CD8-positive, alpha-beta memory T cell (primary cell): ENCODE data around the gene TIMM44. TPM values are rescaled to one million over a fixed set of nuclear protein-coding genes. Genes with fewer than 3 reads are reported as not detected.

Experiments used
- CTCF ChIA-PET: fragments of 350-600 bp; sonication (Branson Sonifier 250); formaldehyde crosslinking; loops from one replicate; lab custom pipeline; 2021; ENCODE audit warnings: antibody characterized with exemption; lab: Charles Lee
- POLR2A ChIA-PET: fragments of 350-600 bp; sonication (Branson Sonifier 250); formaldehyde crosslinking; loops from one replicate; lab custom pipeline; 2021; ENCODE audit warnings: antibody characterized with exemption; lab: Charles Lee
- DNase-seq, 5 donors: peaks; one replicate each; pipeline versions ENCODE4 v3.0.0 to v3.0.0-alpha.2; 2020 to 2022; ENCODE audit warnings: mixed read lengths in 1 of 5
- H3K27ac ChIP-seq: one replicate; pipeline ENCODE4 v1.7.0; 2013; ENCODE audit warnings: low read depth, mild to moderate bottlenecking, low read length, moderate library complexity
- H3K27me3 ChIP-seq: 2 replicates; pipeline ENCODE4 v1.7.0; 2013; ENCODE audit warnings: low read length, mild to moderate bottlenecking; ENCODE audit not compliant: insufficient read depth, poor library complexity, severe bottlenecking
- H3K36me3 ChIP-seq: 2 replicates; pipeline ENCODE4 v1.7.0; 2013; ENCODE audit warnings: mild to moderate bottlenecking, low read length, moderate library complexity; ENCODE audit not compliant: insufficient read depth
- H3K4me1 ChIP-seq: 2 replicates; pipeline ENCODE4 v1.7.0; 2013; ENCODE audit warnings: mild to moderate bottlenecking, low read length, moderate library complexity; ENCODE audit not compliant: insufficient read depth
- H3K4me3 ChIP-seq: 2 replicates; pipeline ENCODE4 v1.7.0; 2013; ENCODE audit warnings: mild to moderate bottlenecking, low read length
- H3K9me3 ChIP-seq: 2 replicates; pipeline ENCODE4 v1.7.0; 2013; ENCODE audit warnings: mild to moderate bottlenecking, low read length
- H3K27ac Mint-ChIP-seq, 8 donors: one replicate each; pipeline ENCODE4 v1.8.0; 2020 to 2021; ENCODE audit warnings: mixed read lengths in 8 of 8, mild to moderate bottlenecking in 6 of 8, inconsistent platforms in 3 of 8, moderate library complexity in 3 of 8
- H3K27me3 Mint-ChIP-seq, 2 donors: one replicate each; pipeline ENCODE4 v1.8.0; 2020 to 2021; ENCODE audit warnings: mixed read lengths in 2 of 2, mild to moderate bottlenecking in 1 of 2, moderate library complexity in 1 of 2
- H3K36me3 Mint-ChIP-seq, 3 donors: one replicate each; pipeline ENCODE4 v1.8.0; 2020 to 2021; ENCODE audit warnings: mixed read lengths in 3 of 3, inconsistent platforms in 1 of 3, mild to moderate bottlenecking in 1 of 3
- H3K4me1 Mint-ChIP-seq, 3 donors: one replicate each; pipeline ENCODE4 v1.8.0; 2020 to 2021; ENCODE audit warnings: mixed read lengths in 3 of 3, inconsistent platforms in 1 of 3, mild to moderate bottlenecking in 1 of 3
- H3K4me3 Mint-ChIP-seq, 7 donors: one replicate each; pipeline ENCODE4 v1.8.0; 2020 to 2021; ENCODE audit warnings: mixed read lengths in 7 of 7, mild to moderate bottlenecking in 6 of 7, moderate library complexity in 4 of 7, inconsistent platforms in 2 of 7
- H3K9me3 Mint-ChIP-seq, 5 donors: one replicate each; pipeline ENCODE4 v1.8.0; 2020 to 2022; ENCODE audit warnings: mixed read lengths in 5 of 5, mild to moderate bottlenecking in 3 of 5, moderate library complexity in 2 of 5, inconsistent platforms in 1 of 5
- polyA plus RNA-seq: library from polyadenylated mRNA; unstranded; fragments of 300-500 nt; fragmentation: Illumina TruSeq; gene quantifications from one replicate; pipeline ENCODE4 v1.2.3, GENCODE V29; 2021
- total RNA-seq, 2 experiments: library from RNA; stranded (reverse); gene quantifications; one replicate each; pipeline ENCODE4 v1.2.3, GENCODE V29; 2021

Gene TIMM44
- total and polyA plus RNA-seq, 3 experiments from 2014 or later, result 16.9 to 107 (median 105) TPM

- peaks cover 9 to 24% (median 17%) of the 10 kb centered on the region in 3 donors for H3K4me1 Mint-ChIP-seq
- CTCF ChIA-PET, result interaction anchor here (0.7 to 4.7 kb wide), 5 partner anchors 9 to 73 kb away, joined by 3 to 41 read pairs (median 3); partner anchors contain the start of gene TIMM44
- Histone ChIP-seq H3K27ac (no peak overlapping the region), H3K36me3 (peaks cover 9% of the 10 kb centered on the region), H3K4me1 (peaks cover 9% of the 10 kb centered on the region), H3K9me3 (no peaks in the 10 kb centered on the region), H3K27me3 (no peaks in the 10 kb centered on the region), H3K4me3 (no peak overlapping the region)
- DNase-seq, result peak; percentile 70 to 89 (median 77)
- POLR2A ChIA-PET, result interaction anchor here (1.2 to 2.9 kb wide), 2 partner anchors 9 to 15 kb away, joined by 8 to 18 read pairs; partner anchors contain the start of genes SNAPC2 and TIMM44
- peaks cover 0 to 32% (median 1%) of the 10 kb centered on the region in 3 donors for H3K36me3 Mint-ChIP-seq
- H3K4me3 Mint-ChIP-seq, result peak overlapping the region in 2 of 7 donors; percentile 59 to 74
- no peaks in the 10 kb centered on the region for H3K27me3 Mint-ChIP-seq
- H3K9me3 Mint-ChIP-seq, result peaks cover 0 to 2% (median 0%) of the 10 kb centered on the region in 5 donors
- H3K27ac Mint-ChIP-seq, result peak overlapping the region in 7 of 8 donors; percentile 78 to 97 (median 80)
Measured at GRCh38 chr19:7928741-7929701, 14.4 kb downstream of the TIMM44 start.

- peaks cover 0 to 2% (median 0%) of the 10 kb centered on the region in 5 donors for H3K9me3 Mint-ChIP-seq
- Histone ChIP-seq H3K36me3 (peaks cover 9% of the 10 kb centered on the region), H3K4me3 (no peak overlapping the region), H3K27ac (no peak overlapping the region), H3K27me3 (no peaks in the 10 kb centered on the region), H3K9me3 (no peaks in the 10 kb centered on the region), H3K4me1 (peaks cover 9% of the 10 kb centered on the region)
- POLR2A ChIA-PET, result interaction anchor here (2.9 kb wide), 1 partner anchor 16 kb away, joined by 18 read pairs; the partner anchor contains the start of gene TIMM44
- peak overlapping the region in 1 of 7 donors; percentile 74 for H3K4me3 Mint-ChIP-seq
- H3K36me3 Mint-ChIP-seq, result peaks cover 0 to 26% (median 1%) of the 10 kb centered on the region in 3 donors
- H3K27me3 Mint-ChIP-seq, result no peaks in the 10 kb centered on the region
- DNase-seq, result no peak
- CTCF ChIA-PET, result interaction anchor here (1.2 to 4.7 kb wide), 3 partner anchors 9 to 59 kb away, joined by 3 to 41 read pairs (median 5); partner anchors contain the start of gene TIMM44
- H3K27ac Mint-ChIP-seq, result peak overlapping the region in 5 of 8 donors; percentile 12 to 90 (median 70)
- H3K4me1 Mint-ChIP-seq, result peaks cover 9 to 26% (median 17%) of the 10 kb centered on the region in 3 donors
Measured at GRCh38 chr19:7928334-7928706, 15.1 kb downstream of the TIMM44 start.

- H3K27ac ChIP-seq, result no peak overlapping the region
- Mint-ChIP-seq H3K27me3 (no peaks in the 10 kb centered on the region), H3K4me1 (peaks cover 11 to 31% (median 17%) of the 10 kb centered on the region in 3 donors), H3K36me3 (peaks cover 0 to 23% (median 1%) of the 10 kb centered on the region in 3 donors), H3K4me3 (peak overlapping the region in 1 of 7 donors; percentile 74), H3K9me3 (peaks cover 0 to 2% (median 0%) of the 10 kb centered on the region in 5 donors), H3K27ac (peak overlapping the region in 1 of 8 donors; percentile 79)
- peaks cover 7% of the 10 kb centered on the region for H3K36me3 ChIP-seq
- DNase-seq, result no peak
- POLR2A ChIA-PET, result interaction anchor here (0.6 to 2.9 kb wide), 2 partner anchors 16 to 145 kb away, joined by 3 to 18 read pairs; partner anchors contain the start of gene TIMM44
- no peaks in the 10 kb centered on the region for H3K9me3 ChIP-seq
- peaks cover 9% of the 10 kb centered on the region for H3K4me1 ChIP-seq
- no peaks in the 10 kb centered on the region for H3K27me3 ChIP-seq
- CTCF ChIA-PET, result interaction anchor here (1.2 to 4.7 kb wide), 3 partner anchors 10 to 58 kb away, joined by 3 to 41 read pairs (median 5); partner anchors contain the start of gene TIMM44
- no peak overlapping the region for H3K4me3 ChIP-seq
Measured at GRCh38 chr19:7927605-7928333, 15.7 kb downstream of the TIMM44 start.

- H3K4me3 Mint-ChIP-seq, result peak overlapping the region in 5 of 7 donors; percentile 23 to 69 (median 62)
- no peak for DNase-seq
- CTCF ChIA-PET, result interaction anchor here (1.3 kb wide), 1 partner anchor 18 kb away, joined by 3 read pairs; no protein-coding TSS in a partner anchor
- H3K4me1 ChIP-seq, result peaks cover 10% of the 10 kb centered on the region
- peaks cover 12 to 35% (median 17%) of the 10 kb centered on the region in 3 donors for H3K4me1 Mint-ChIP-seq
- no peaks in the 10 kb centered on the region for H3K36me3 ChIP-seq
- H3K27me3 Mint-ChIP-seq, result no peaks in the 10 kb centered on the region
- peaks cover 0 to 21% (median 1%) of the 10 kb centered on the region in 3 donors for H3K36me3 Mint-ChIP-seq
- H3K27ac ChIP-seq, result no peak overlapping the region
- H3K4me3 ChIP-seq, result no peak overlapping the region
- POLR2A ChIA-PET, result interaction anchor here (0.6 to 2.9 kb wide), 2 partner anchors 17 to 146 kb away, joined by 3 to 18 read pairs; partner anchors contain the start of gene TIMM44
- peak overlapping the region in 3 of 8 donors; percentile 36 to 63 (median 37) for H3K27ac Mint-ChIP-seq
- H3K9me3 ChIP-seq, result no peaks in the 10 kb centered on the region
- H3K27me3 ChIP-seq, result no peaks in the 10 kb centered on the region
- H3K9me3 Mint-ChIP-seq, result peaks cover 0 to 2% (median 0%) of the 10 kb centered on the region in 5 donors
Measured at GRCh38 chr19:7926727-7927604, 16.5 kb downstream of the TIMM44 start.

GRCh38 chr19:7926021-7926726 lies 17.3 kb downstream of the TIMM44 start, which contains the start of gene CTXN1:
TSS of gene CTXN1 (minus strand) at chr19:7926135. CDS start at chr19:7925538, 597 bp downstream.
- ChIA-PET CTCF (interaction anchor here (1.3 kb wide), 1 partner anchor 18 kb away, joined by 3 read pairs; no protein-coding TSS in a partner anchor), POLR2A (no interaction called here)
- H3K27me3 ChIP-seq, result no peaks in the 10 kb centered on the region
- no peak within 1 kb of the TSS for H3K27ac ChIP-seq
- H3K4me3 Mint-ChIP-seq, result peak within 1 kb of the TSS; percentile 62 to 85 (median 78)
- H3K36me3 Mint-ChIP-seq, result peaks cover 0 to 21% (median 1%) of the 10 kb centered on the region in 3 donors
- peaks cover 18% of the 10 kb centered on the region for H3K4me1 ChIP-seq
- peak; percentile 61 to 84 (median 75) for DNase-seq
- peaks cover 0 to 2% (median 0%) of the 10 kb centered on the region in 5 donors for H3K9me3 Mint-ChIP-seq
- no peaks in the 10 kb centered on the region for H3K36me3 ChIP-seq
- peaks cover 14 to 43% (median 21%) of the 10 kb centered on the region in 3 donors for H3K4me1 Mint-ChIP-seq
- H3K27me3 Mint-ChIP-seq, result peaks cover 0 to 1% of the 10 kb centered on the region in 2 donors
- H3K4me3 ChIP-seq, result no peak within 1 kb of the TSS
- peak within 1 kb of the TSS in 7 of 8 donors; percentile 60 to 84 (median 78) for H3K27ac Mint-ChIP-seq
- H3K9me3 ChIP-seq, result no peaks in the 10 kb centered on the region

- H3K36me3 Mint-ChIP-seq, result peaks cover 0 to 13% (median 0%) of the 10 kb centered on the region in 3 donors
- Histone ChIP-seq H3K36me3 (no peaks in the 10 kb centered on the region), H3K9me3 (no peaks in the 10 kb centered on the region), H3K27me3 (no peaks in the 10 kb centered on the region), H3K4me1 (peaks cover 21% of the 10 kb centered on the region), H3K27ac (no peak overlapping the region), H3K4me3 (no peak overlapping the region)
- DNase-seq, result peak; percentile 71 to 86 (median 73)
- H3K27me3 Mint-ChIP-seq, result peaks cover 0 to 1% of the 10 kb centered on the region in 2 donors
- peak overlapping the region; percentile 57 to 85 (median 78) for H3K4me3 Mint-ChIP-seq
- ChIA-PET CTCF (no interaction called here), POLR2A (no interaction called here)
- peaks cover 0 to 2% (median 0%) of the 10 kb centered on the region in 5 donors for H3K9me3 Mint-ChIP-seq
- peak overlapping the region in 6 of 8 donors; percentile 60 to 84 (median 80) for H3K27ac Mint-ChIP-seq
- peaks cover 18 to 47% (median 26%) of the 10 kb centered on the region in 3 donors for H3K4me1 Mint-ChIP-seq
Measured at GRCh38 chr19:7925171-7925851, 18.2 kb downstream of the TIMM44 start.
